ENCODE results near the gene PTGR3.

The PTGR3 gene, protein sequence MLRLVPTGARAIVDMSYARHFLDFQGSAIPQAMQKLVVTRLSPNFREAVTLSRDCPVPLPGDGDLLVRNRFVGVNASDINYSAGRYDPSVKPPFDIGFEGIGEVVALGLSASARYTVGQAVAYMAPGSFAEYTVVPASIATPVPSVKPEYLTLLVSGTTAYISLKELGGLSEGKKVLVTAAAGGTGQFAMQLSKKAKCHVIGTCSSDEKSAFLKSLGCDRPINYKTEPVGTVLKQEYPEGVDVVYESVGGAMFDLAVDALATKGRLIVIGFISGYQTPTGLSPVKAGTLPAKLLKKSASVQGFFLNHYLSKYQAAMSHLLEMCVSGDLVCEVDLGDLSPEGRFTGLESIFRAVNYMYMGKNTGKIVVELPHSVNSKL

DNA sequence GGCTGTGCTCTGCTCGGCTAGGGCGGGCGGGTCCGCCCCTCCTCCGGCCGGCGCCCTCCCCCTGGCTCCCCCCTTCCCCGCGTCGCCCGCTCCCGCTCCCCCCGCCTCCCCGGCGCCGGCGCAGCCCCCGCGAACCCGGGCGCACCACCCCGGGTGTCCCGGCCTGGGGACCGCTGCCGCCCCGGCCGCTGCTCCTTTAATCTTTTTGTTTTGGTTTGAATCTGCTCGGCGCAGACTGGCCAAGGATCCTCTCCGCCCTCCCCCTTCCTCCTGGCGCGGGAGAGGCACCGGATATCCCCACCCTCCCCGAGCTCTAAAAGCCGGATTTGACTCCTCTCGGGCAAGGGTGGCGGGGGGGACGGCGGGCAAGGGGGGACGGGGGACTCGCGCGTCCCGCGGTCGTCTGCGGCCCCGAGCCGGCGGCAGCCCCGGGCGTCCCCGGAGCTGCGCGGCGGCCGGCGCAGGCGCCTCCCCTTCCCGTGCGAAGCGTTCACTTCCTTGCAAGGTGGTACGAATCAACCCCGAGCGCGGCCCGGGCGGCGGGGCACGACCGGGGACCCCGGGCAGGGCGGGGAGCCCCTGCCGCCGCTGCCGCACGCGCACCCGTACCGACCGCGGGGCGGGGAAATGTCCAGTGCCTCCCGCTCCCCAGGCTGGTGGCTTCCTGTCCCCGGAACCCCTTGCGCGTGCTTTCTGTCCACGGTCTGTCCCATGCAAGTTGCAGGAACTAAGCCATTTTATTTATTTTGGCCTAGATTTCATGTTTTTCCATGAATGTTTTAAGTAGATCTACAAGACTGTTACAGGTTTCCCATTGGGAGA is at the start of gene PTGR3:
Gene PTGR3 (minus strand): TSS at position 11 of the 822 bp plus-strand sequence. CDS start 81 bp downstream, outside the sequence.
- peaks cover 86% of the 10 kb centered on the region for H3K79me2 ChIP-seq (ENCODE audit: insufficient read depth, low read length)
- ATAC-seq (ENCODE audit: insufficient read depth, low read depth), result peak; percentile 66

DNA sequence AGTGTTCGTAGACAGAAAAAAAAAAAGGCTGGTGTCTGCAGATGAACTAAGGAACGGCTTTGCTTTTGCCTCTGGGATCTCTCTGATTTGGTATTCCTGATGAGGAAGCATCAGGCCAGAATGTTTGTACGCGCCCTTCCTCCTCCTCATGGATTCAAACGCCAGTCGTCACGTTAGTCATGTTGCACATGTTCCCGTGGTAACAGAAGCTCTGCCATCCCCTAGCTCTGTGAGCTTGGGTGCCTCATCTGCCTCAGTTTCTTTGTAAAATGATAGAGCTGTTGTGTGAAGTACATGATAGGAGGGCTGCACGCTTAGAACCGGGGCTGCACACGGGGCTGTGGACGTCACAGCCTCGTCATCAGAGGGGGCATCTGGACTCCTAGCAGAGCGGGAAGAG is 48.7 kb upstream of the PTGR3 start:
- H3K9ac ChIP-seq (ENCODE audit: low read depth, low read length), result no peak overlapping the region
- H3K27me3 ChIP-seq (ENCODE audit: insufficient read depth, low read length, poor library complexity), result no peaks in the 10 kb centered on the region
- peaks cover 99% of the 10 kb centered on the region for H3K79me2 ChIP-seq (ENCODE audit: insufficient read depth, low read length)
- H3K9me3 ChIP-seq (ENCODE audit: insufficient read depth, low read length, severe bottlenecking), result no peaks in the 10 kb centered on the region
- peaks cover 19% of the 10 kb centered on the region for H4K20me1 ChIP-seq (ENCODE audit: insufficient read depth, low read length)
- TF ChIP-seq, protein P1, sequence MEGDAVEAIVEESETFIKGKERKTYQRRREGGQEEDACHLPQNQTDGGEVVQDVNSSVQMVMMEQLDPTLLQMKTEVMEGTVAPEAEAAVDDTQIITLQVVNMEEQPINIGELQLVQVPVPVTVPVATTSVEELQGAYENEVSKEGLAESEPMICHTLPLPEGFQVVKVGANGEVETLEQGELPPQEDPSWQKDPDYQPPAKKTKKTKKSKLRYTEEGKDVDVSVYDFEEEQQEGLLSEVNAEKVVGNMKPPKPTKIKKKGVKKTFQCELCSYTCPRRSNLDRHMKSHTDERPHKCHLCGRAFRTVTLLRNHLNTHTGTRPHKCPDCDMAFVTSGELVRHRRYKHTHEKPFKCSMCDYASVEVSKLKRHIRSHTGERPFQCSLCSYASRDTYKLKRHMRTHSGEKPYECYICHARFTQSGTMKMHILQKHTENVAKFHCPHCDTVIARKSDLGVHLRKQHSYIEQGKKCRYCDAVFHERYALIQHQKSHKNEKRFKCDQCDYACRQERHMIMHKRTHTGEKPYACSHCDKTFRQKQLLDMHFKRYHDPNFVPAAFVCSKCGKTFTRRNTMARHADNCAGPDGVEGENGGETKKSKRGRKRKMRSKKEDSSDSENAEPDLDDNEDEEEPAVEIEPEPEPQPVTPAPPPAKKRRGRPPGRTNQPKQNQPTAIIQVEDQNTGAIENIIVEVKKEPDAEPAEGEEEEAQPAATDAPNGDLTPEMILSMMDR (IDR thresholded peaks at IDR 0.05; ENCODE audit: borderline replicate concordance, extremely low read depth, low read length, poor library complexity, severe bottlenecking), result no peak
- TF ChIP-seq EZH2 (IDR thresholded peaks at IDR 0.05; ENCODE audit: borderline replicate concordance, low read depth, low read length, severe bottlenecking), result no peak
- no peak overlapping the region for H3K4me3 ChIP-seq (ENCODE audit: low read depth in 1 of 2, low read length in 2 of 2)
- H3K36me3 ChIP-seq (ENCODE audit: insufficient read depth, low read length), result peaks cover 7% of the 10 kb centered on the region; the same call in 1 of the 2 replicates
- DNase-seq, result no peak
- H3K27ac ChIP-seq (ENCODE audit: low read length), result no peak overlapping the region
- ATAC-seq (ENCODE audit: insufficient read depth, low read depth), result no peak
- H3K4me2 ChIP-seq (ENCODE audit: insufficient read depth, low read length), result no peak overlapping the region
- no peak overlapping the region for H2AFZ ChIP-seq (ENCODE audit: low read depth, low read length)
- H3K4me1 ChIP-seq (ENCODE audit: insufficient read depth, low read length), result 0 out of 2 replicates have a peak, but pooled peaks cover 7% of the 10 kb centered on the region

More for the DNA sequence above, at the start of gene PTGR3:
- H3K27ac ChIP-seq (ENCODE audit: low read length), result peak within 1 kb of the TSS; percentile 95
- H3K4me1 ChIP-seq (ENCODE audit: insufficient read depth, low read length), result peaks cover 59% of the 10 kb centered on the region
- peak within 1 kb of the TSS; percentile 79 for H2AFZ ChIP-seq (ENCODE audit: low read depth, low read length)
- DNase-seq, result peak; percentile 92
- H3K36me3 ChIP-seq (ENCODE audit: insufficient read depth, low read length), result peaks cover 14% of the 10 kb centered on the region; the same call in 1 of the 2 replicates
- no peaks in the 10 kb centered on the region for H3K27me3 ChIP-seq (ENCODE audit: insufficient read depth, low read length, poor library complexity)
- peak within 1 kb of the TSS; percentile 73 to 96 for H3K4me3 ChIP-seq (ENCODE audit: low read depth in 1 of 2, low read length in 2 of 2)
- peaks cover 36% of the 10 kb centered on the region for H4K20me1 ChIP-seq (ENCODE audit: insufficient read depth, low read length)
- H3K9ac ChIP-seq (ENCODE audit: low read depth, low read length), result peak within 1 kb of the TSS; percentile 85
- H3K4me2 ChIP-seq (ENCODE audit: insufficient read depth, low read length), result peak within 1 kb of the TSS; percentile 97
- TF ChIP-seq, protein P1 (IDR thresholded peaks at IDR 0.05; ENCODE audit: borderline replicate concordance, extremely low read depth, low read length, poor library complexity, severe bottlenecking), result no peak
- no peak for TF ChIP-seq EZH2 (IDR thresholded peaks at IDR 0.05; ENCODE audit: borderline replicate concordance, low read depth, low read length, severe bottlenecking)
- no peaks in the 10 kb centered on the region for H3K9me3 ChIP-seq (ENCODE audit: insufficient read depth, low read length, severe bottlenecking)

DNA sequence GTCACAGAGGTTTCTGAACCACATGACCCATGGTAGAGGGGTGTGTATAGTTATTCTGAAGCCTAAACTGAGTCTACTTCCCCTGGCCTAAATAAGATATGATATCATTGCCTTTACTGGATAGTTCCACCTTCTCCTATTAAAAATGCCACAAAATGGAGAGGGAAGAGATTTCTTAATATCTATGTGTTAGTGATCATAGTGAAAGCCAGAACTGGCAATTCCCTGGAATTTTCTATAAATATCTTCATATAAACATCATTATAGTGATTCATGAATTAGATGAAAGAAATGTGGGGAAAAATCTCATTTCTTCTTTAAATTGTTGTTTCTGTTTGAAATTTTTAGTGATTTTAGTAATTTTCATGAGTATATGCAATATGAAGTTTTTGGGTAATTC is 47.4 kb upstream of the PTGR3 start:
- Histone ChIP-seq H3K4me1 (ENCODE audit: insufficient read depth, low read length) (0 out of 2 replicates have a peak, but pooled peaks cover 7% of the 10 kb centered on the region), H2AFZ (ENCODE audit: low read depth, low read length) (no peak overlapping the region), H3K9me3 (ENCODE audit: insufficient read depth, low read length, severe bottlenecking) (no peaks in the 10 kb centered on the region), H3K9ac (ENCODE audit: low read depth, low read length) (no peak overlapping the region), H3K36me3 (ENCODE audit: insufficient read depth, low read length) (peaks cover 6% of the 10 kb centered on the region; the same call in 1 of the 2 replicates), H4K20me1 (ENCODE audit: insufficient read depth, low read length) (peaks cover 17% of the 10 kb centered on the region), H3K27ac (ENCODE audit: low read length) (no peak overlapping the region), H3K27me3 (ENCODE audit: insufficient read depth, low read length, poor library complexity) (no peaks in the 10 kb centered on the region), H3K79me2 (ENCODE audit: insufficient read depth, low read length) (peaks cover 99% of the 10 kb centered on the region), H3K4me3 (ENCODE audit: low read depth in 1 of 2, low read length in 2 of 2) (no peak overlapping the region), H3K4me2 (ENCODE audit: insufficient read depth, low read length) (no peak overlapping the region)
- ATAC-seq (ENCODE audit: insufficient read depth, low read depth) (no peak), DNase-seq (no peak)
- TF ChIP-seq EZH2 (IDR thresholded peaks at IDR 0.05; ENCODE audit: borderline replicate concordance, low read depth, low read length, severe bottlenecking), result no peak
- TF ChIP-seq, protein P1 (IDR thresholded peaks at IDR 0.05; ENCODE audit: borderline replicate concordance, extremely low read depth, low read length, poor library complexity, severe bottlenecking), result no peak
